HTR-8/SVneo (cell line): Measurements from ENCODE around the gene SLC38A3.
"Not testable (repeated sequence)": the region's sequence is repeated elsewhere in the genome, so short reads cannot be mapped to it uniquely, and the experiment has no call there.

Source experiments
- DNase-seq: peaks from one replicate; pipeline ENCODE4 v3.0.0; 2011; ENCODE audit warnings: low spot score, mixed read lengths; ENCODE audit not compliant: insufficient read length
- FAIRE-seq: peaks from 2 replicates; lab custom pipeline; 2011; peaks lifted over from hg19 to GRCh38; lab: Jason Lieb, UNC

The SLC38A3 gene

GRCh38 chr3:50243543-50243895, 38.4 kb downstream of the SLC38A3 start:
- DNase-seq (no peak), FAIRE-seq (no peak)

GRCh38 chr3:50244813-50245212, 39.7 kb downstream of the SLC38A3 start:
- FAIRE-seq, DNase-seq: not testable (repeated sequence)

- no peak for FAIRE-seq
Measured at GRCh38 chr3:50245251-50245745, 40.2 kb downstream of the SLC38A3 start.

GRCh38 chr3:50245831-50246516, 40.9 kb downstream of the SLC38A3 start:
- DNase-seq (peak; percentile 82), FAIRE-seq (peak; percentile 60)

More at GRCh38 chr3:50245251-50245745, 40.2 kb downstream of the SLC38A3 start:
- DNase-seq, result no peak

GRCh38 chr3:50246517-50246954, 41.5 kb downstream of the SLC38A3 start:
- peak; percentile 75 for FAIRE-seq
- peak; percentile 69 for DNase-seq

- no peak for DNase-seq
- no peak for FAIRE-seq
Measured at GRCh38 chr3:50248387-50248786, 43.3 kb downstream of the SLC38A3 start.

- FAIRE-seq (no peak), DNase-seq (no peak)
Measured at GRCh38 chr3:50249457-50249856, 44.4 kb downstream of the SLC38A3 start.

GRCh38 chr3:50250514-50250913, 45.4 kb downstream of the SLC38A3 start:
- no peak for FAIRE-seq
- DNase-seq, result no peak

- FAIRE-seq, result no peak
- DNase-seq, result no peak
Measured at GRCh38 chr3:50251220-50251619, 46.1 kb downstream of the SLC38A3 start.

- FAIRE-seq, result no peak
Measured at GRCh38 chr3:50254577-50255250, 49.6 kb downstream of the SLC38A3 start.

GRCh38 chr3:50255251-50255615, 50.2 kb downstream of the SLC38A3 start:
- DNase-seq (no peak), FAIRE-seq (no peak)

More at GRCh38 chr3:50254577-50255250, 49.6 kb downstream of the SLC38A3 start:
- DNase-seq, result no peak

GRCh38 chr3:50256978-50257890, 52.2 kb downstream of the SLC38A3 start:
- FAIRE-seq, result peak; percentile 74
- DNase-seq, result no peak

- no peak for FAIRE-seq
- no peak for DNase-seq
Measured at GRCh38 chr3:50258029-50258680, 53.1 kb downstream of the SLC38A3 start.

GRCh38 chr3:50258979-50259378, 53.9 kb downstream of the SLC38A3 start:
- DNase-seq, result no peak
- no peak for FAIRE-seq

GRCh38 chr3:50259432-50260026, 54.5 kb downstream of the SLC38A3 start:
- no peak for DNase-seq
- FAIRE-seq, result no peak

- DNase-seq, result peak; percentile 88
- peak; percentile 95 for FAIRE-seq
Measured at GRCh38 chr3:50260027-50260941, 55.2 kb downstream of the SLC38A3 start.

GRCh38 chr3:50260942-50261441, 55.9 kb downstream of the SLC38A3 start:
- no peak for FAIRE-seq
- DNase-seq, result no peak

GRCh38 chr3:50261505-50261904, 56.4 kb downstream of the SLC38A3 start:
- FAIRE-seq, result no peak
- DNase-seq, result no peak
